Astrocyte of the cerebellum (primary cell): ENCODE results near the gene USP14.

Source experiments
- DNase-seq: peaks from one replicate; pipeline ENCODE4 v3.0.0-alpha.2; 2011; ENCODE audit warnings: low read depth
- H3K4me3 ChIP-seq: 2 replicates; pipeline ENCODE4 v1.5.1; 2011; ENCODE audit warnings: mild to moderate bottlenecking, low read depth, low read length, moderate library complexity
- in situ Hi-C: cut with HindIII; loops from 2 replicates; pipeline ENCODE4 v1.10.0; 2017; ENCODE audit warnings: low sequenced_read_pairs
- TF ChIP-seq, protein P1 (sequence below): IDR thresholded peaks from 2 replicates; pipeline ENCODE4 v1.5.1; 2012; ENCODE audit warnings: low read length, low read depth, moderate library complexity, mild to moderate bottlenecking; ENCODE audit errors: missing control alignments

USP14 gene

DNA sequence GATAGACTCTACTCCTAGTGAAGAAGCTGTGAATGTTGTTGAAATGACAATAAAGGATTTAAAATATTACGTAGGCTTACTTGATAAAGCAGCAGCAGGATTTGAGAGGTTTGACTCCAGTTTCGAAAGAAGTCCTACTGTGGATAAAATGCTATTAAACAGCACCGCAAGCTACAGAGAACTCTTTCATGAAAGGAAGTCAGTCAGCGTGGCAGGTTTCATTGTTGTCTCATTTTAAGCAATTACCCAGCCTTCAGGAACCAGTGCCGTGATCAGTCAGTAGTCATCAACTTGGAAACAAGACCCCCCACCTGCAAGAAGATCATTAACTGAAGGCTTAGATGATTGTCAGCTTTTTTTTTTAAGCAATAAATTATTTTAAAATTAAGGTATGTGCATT, 14.0 kb downstream of the USP14 start:
- TF ChIP-seq, protein P1, sequence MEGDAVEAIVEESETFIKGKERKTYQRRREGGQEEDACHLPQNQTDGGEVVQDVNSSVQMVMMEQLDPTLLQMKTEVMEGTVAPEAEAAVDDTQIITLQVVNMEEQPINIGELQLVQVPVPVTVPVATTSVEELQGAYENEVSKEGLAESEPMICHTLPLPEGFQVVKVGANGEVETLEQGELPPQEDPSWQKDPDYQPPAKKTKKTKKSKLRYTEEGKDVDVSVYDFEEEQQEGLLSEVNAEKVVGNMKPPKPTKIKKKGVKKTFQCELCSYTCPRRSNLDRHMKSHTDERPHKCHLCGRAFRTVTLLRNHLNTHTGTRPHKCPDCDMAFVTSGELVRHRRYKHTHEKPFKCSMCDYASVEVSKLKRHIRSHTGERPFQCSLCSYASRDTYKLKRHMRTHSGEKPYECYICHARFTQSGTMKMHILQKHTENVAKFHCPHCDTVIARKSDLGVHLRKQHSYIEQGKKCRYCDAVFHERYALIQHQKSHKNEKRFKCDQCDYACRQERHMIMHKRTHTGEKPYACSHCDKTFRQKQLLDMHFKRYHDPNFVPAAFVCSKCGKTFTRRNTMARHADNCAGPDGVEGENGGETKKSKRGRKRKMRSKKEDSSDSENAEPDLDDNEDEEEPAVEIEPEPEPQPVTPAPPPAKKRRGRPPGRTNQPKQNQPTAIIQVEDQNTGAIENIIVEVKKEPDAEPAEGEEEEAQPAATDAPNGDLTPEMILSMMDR: no peak
- in situ Hi-C loops: no loop called here
- no peak for DNase-seq
- no peak overlapping the region for H3K4me3 ChIP-seq

- TF ChIP-seq, protein P1: no peak
- in situ Hi-C loops: no loop called here
- H3K4me3 ChIP-seq: no peak overlapping the region
- no peak for DNase-seq
Measured at GRCh38 chr18:179499-179898, 21.1 kb downstream of the USP14 start.

DNA sequence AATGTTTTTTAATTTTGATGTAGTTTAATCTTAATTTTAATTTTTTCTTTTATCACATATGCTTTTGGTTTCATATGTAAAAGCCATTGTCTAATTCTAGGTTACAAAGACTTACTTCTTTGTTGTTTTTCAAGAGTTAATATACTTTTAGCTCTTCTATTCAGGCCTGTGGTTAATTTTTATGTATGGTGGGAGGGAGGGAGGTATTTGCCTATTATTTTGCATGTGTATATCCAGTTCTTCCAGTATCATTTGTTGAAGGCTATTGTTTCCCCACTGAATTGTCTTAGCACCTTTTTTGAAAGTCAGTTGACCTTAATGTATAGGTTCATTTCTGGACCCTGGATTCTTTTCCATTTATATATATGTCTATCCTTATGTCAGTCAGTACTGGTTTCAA, 23.4 kb downstream of the USP14 start:
- no peak overlapping the region for H3K4me3 ChIP-seq
- TF ChIP-seq, protein P1: no peak
- no peak for DNase-seq
- in situ Hi-C loops: no loop called here

DNA sequence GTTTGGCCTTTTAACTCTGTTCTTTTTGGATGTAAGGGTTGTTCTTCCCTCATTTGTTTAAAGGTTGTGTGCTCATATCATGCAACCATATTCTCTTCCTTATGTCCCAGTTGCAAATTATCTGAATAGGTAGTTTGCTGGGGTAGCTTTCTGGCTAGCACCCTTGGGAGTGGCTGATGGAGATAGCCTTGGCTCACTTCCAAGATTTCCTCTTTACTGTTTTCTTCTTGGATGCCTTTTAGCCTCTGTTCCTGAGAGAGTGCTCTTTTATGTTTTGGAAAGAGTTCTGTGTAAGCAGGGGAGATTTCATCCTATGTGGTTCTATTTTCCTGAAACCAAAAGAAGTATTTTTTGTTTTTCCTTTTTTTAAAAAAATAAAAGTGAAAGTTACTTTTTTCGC, 25.4 kb downstream of the USP14 start:
- TF ChIP-seq, protein P1: no peak
- no peak for DNase-seq
- in situ Hi-C loops: no loop called here
- H3K4me3 ChIP-seq: no peak overlapping the region

DNA sequence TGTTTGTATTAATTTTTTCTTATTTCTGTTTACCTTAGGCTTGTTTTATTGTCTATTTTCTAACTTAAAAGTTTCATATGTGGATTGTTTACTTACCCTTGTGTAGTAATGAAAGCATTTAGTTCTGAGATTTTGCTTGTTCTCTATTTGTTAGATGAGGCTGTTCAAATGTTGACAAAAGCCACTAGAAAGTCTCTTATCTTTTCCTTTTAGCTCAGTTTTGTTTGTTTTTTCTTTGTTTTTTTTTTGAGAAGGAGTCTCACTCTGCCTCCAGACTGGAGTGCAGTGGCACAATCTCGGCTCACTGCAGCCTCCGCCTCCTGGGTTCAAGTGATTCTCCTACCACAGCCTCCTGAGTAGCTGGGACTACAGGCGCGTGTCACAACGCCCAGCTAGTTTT, 30.9 kb downstream of the USP14 start:
- H3K4me3 ChIP-seq: no peak overlapping the region
- TF ChIP-seq, protein P1: no peak

DNA sequence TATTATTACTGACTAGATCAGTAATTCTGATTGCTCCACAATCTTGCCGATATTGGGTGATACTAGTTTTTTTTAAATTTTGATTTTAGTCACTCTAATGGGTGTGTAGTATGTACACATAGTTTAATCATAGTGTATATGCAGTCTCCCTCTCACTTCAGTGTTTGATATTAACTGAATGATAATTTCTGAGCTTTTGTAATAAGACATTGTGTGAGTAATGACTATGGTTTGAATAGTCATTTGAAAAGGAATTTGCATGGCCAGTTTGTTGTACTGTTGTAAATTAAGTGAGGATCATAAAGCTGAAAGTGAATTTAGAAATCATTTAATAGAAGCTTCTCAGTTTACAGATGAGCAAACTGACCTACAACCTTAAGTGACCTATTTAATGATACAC, 33.4 kb downstream of the USP14 start:
- no peak for DNase-seq
- TF ChIP-seq, protein P1: no peak
- in situ Hi-C loops: no loop called here
- H3K4me3 ChIP-seq: no peak overlapping the region

More for the DNA sequence above, 30.9 kb downstream of the USP14 start:
- in situ Hi-C loops: no loop called here
- DNase-seq: no peak

DNA sequence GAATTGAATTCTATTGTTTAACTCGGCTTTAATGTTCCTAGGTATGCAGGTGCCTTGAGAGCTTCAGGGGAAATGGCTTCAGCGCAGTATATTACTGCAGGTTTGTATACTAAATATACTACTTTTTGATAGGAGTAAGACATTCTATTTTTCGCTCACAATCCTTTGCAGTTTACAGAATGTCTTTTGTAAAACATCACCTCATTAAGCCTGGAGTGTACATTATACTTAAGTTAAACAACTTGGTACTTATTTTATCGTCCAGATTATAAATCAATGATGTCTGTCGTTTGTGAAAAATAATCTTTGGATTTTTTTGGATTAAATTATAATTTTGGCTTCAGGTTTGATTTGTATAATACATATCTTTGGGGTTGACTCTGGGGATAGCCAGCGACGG, 34.4 kb downstream of the USP14 start:
- H3K4me3 ChIP-seq: no peak overlapping the region
- TF ChIP-seq, protein P1: no peak
- in situ Hi-C loops: no loop called here
- no peak for DNase-seq
